HCT116 (cell line): ENCODE data around the gene SESN1. TPM values are rescaled to one million over a fixed set of nuclear protein-coding genes. Genes with fewer than 3 reads are reported as not detected.

Experiments
- ATAC-seq: fragments of 200-7000 bp; cut with Tn5 transposase; 2 replicates; pipeline ENCODE4 v1.9.1; 2020; ENCODE audit warnings: mild to moderate bottlenecking, moderate library complexity
- BruUV-seq: library from RNA; stranded (reverse); fragments of 400-500 nt; replicated peaks from 2 replicates; lab custom pipeline; 2021; lab: Mats Ljungman, UMichigan
- CTCF ChIA-PET: fragments of 300-600 bp; sonication (Branson Sonifier 250); formaldehyde crosslinking; loops from one replicate; lab custom pipeline; 2021; ENCODE audit warnings: antibody characterized with exemption; lab: Charles Lee
- POLR2A ChIA-PET: fragments of 300-600, 350-600 bp; sonication (Branson Sonifier 250); formaldehyde crosslinking; loops from one replicate; lab custom pipeline; 2021; ENCODE audit warnings: antibody characterized with exemption; lab: Charles Lee
- RAD21 ChIA-PET, 2 experiments: fragments of 300-600 bp; sonication (Branson Sonifier 250); formaldehyde crosslinking; loops; one replicate each; lab custom pipeline; 2023; ENCODE audit warnings: low total read pairs in 2 of 2; ENCODE audit not compliant: uncharacterized antibody in 2 of 2, unreplicated experiment in 2 of 2, low non-redundant PET in 1 of 2; lab: Charles Lee
- DNase-seq: peaks from one replicate; pipeline ENCODE4 v3.0.0-alpha.2; 2010; ENCODE audit warnings: low read depth, low spot score
- H2AFZ ChIP-seq: fragments of 200-600 bp; shearing (Covaris generic), sonication (generic); 2 replicates; pipeline ENCODE4 v1.6.1; 2017; ENCODE audit warnings: low read depth, mixed run types, mixed read lengths, antibody characterized with exemption, low read length; ENCODE audit not compliant: poor library complexity, severe bottlenecking
- H3K27ac ChIP-seq: 2 replicates; pipeline ENCODE4 v1.5.1; 2012; ENCODE audit warnings: low read depth, low read length
- H3K27me3 ChIP-seq: fragments of 200-600 bp; sonication (generic); 2 replicates; pipeline ENCODE4 v1.6.1; 2016; ENCODE audit warnings: mixed run types, low read length, mixed read lengths; ENCODE audit not compliant: insufficient read depth
- H3K36me3 ChIP-seq, 2 experiments: fragments of 200-500 bp in 1 of 2; fragments of 200-600 bp in 1 of 2; sonication (Bioruptor generic) in 1 of 2; sonication (generic) in 1 of 2; 2 replicates each; pipeline versions ENCODE4 v1.5.1 to v1.6.1; 2014 to 2016; ENCODE audit warnings: low read length in 2 of 2, inconsistent platforms in 1 of 2, mixed read lengths in 1 of 2, mixed run types in 1 of 2; ENCODE audit not compliant: insufficient read depth in 2 of 2, control insufficient read depth in 1 of 2
- H3K4me1 ChIP-seq, 2 experiments: fragments of 200-600 bp in 1 of 2; sonication (generic) in 1 of 2; 2 replicates each; pipeline versions ENCODE4 v1.5.1 to v1.6.1; 2012 to 2017; ENCODE audit warnings: low read length in 2 of 2, inconsistent platforms in 1 of 2, mild to moderate bottlenecking in 1 of 2, mixed read lengths in 1 of 2, mixed run types in 1 of 2, moderate library complexity in 1 of 2; ENCODE audit not compliant: insufficient read depth in 2 of 2, control insufficient read depth in 1 of 2
- H3K4me2 ChIP-seq: fragments of 200-600 bp; sonication (generic); 2 replicates; pipeline ENCODE4 v1.6.1; 2017; ENCODE audit warnings: mixed run types, low read length, mixed read lengths
- H3K4me3 ChIP-seq, 2 experiments: fragments of 200-600 bp in 1 of 2; sonication (generic) in 1 of 2; replicated peaks in 1 of 2; 2 replicates each; pipeline ENCODE4 v1.5.1; 2011 to 2016; ENCODE audit warnings: low read length in 2 of 2, control low read depth in 1 of 2, low read depth in 1 of 2, mild to moderate bottlenecking in 1 of 2, mixed read lengths in 1 of 2, mixed run types in 1 of 2
- H3K79me2 ChIP-seq: fragments of 200-600 bp; sonication (generic); 2 replicates; pipeline ENCODE4 v1.6.1; 2017; ENCODE audit warnings: mild to moderate bottlenecking, mixed run types, low read length, moderate library complexity, mixed read lengths; ENCODE audit not compliant: insufficient read depth
- H3K9ac ChIP-seq: fragments of 200-600 bp; sonication (generic); 2 replicates; pipeline ENCODE4 v1.6.1; 2016; ENCODE audit warnings: low read length, mixed read lengths
- H3K9me2 ChIP-seq: fragments of 200-600 bp; sonication (generic), shearing (Covaris generic); 2 replicates; pipeline ENCODE4 v1.6.1; 2017; ENCODE audit warnings: mixed run types, mild to moderate bottlenecking, moderate library complexity; ENCODE audit not compliant: insufficient read depth
- H3K9me3 ChIP-seq, 2 experiments: fragments of 200-500 bp in 1 of 2; fragments of 200-600 bp in 1 of 2; sonication (Bioruptor generic) in 1 of 2; sonication (generic) in 1 of 2; 2 replicates each; pipeline ENCODE4 v1.6.1; 2014 to 2017; ENCODE audit warnings: low read length in 2 of 2, mixed read lengths in 2 of 2, inconsistent platforms in 1 of 2, low read depth in 1 of 2, mild to moderate bottlenecking in 1 of 2, mixed run types in 1 of 2, moderate library complexity in 1 of 2; ENCODE audit not compliant: control insufficient read depth in 1 of 2, insufficient read depth in 1 of 2
- H4K20me1 ChIP-seq: fragments of 200-600 bp; sonication (generic), shearing (Covaris generic); 2 replicates; pipeline ENCODE4 v1.6.1; 2017; ENCODE audit warnings: mixed run types, mild to moderate bottlenecking, moderate library complexity; ENCODE audit not compliant: insufficient read depth
- CBX3 ChIP-seq: IDR thresholded peaks from 2 replicates; pipeline ENCODE4 v1.6.1; 2012; ENCODE audit warnings: low read depth
- CTCF ChIP-seq, 3 experiments: fragments of 200-600 bp in 1 of 3; sonication (generic) in 1 of 3; IDR thresholded peaks in 2 of 3; conservative IDR thresholded peaks in 1 of 3; 2 replicates each; pipeline ENCODE4 v1.5.1; 2012 to 2017; ENCODE audit warnings: low read depth in 2 of 3, low read length in 2 of 3, antibody characterized with exemption in 1 of 3, borderline replicate concordance in 1 of 3, control low read depth in 1 of 3, mild to moderate bottlenecking in 1 of 3, mixed read lengths in 1 of 3, mixed run types in 1 of 3, moderate library complexity in 1 of 3; ENCODE audit not compliant: insufficient read depth in 1 of 3
- EGR1 ChIP-seq: IDR thresholded peaks from 2 replicates; pipeline ENCODE4 v1.6.1; 2012; ENCODE audit warnings: low read depth
- FOSL1 ChIP-seq: IDR thresholded peaks from 2 replicates; pipeline ENCODE4 v1.6.1; 2012; ENCODE audit warnings: low read depth
- MAX ChIP-seq: IDR thresholded peaks from 2 replicates; pipeline ENCODE4 v1.6.1; 2012
- POLR2A ChIP-seq: IDR thresholded peaks from 2 replicates; pipeline ENCODE4 v1.7.0; 2011; ENCODE audit warnings: borderline replicate concordance; ENCODE audit not compliant: insufficient read depth, insufficient read length; ENCODE audit errors: extremely low read depth
- RAD21 ChIP-seq: IDR thresholded peaks from 2 replicates; pipeline ENCODE4 v1.6.1; 2012; ENCODE audit warnings: low read depth, mild to moderate bottlenecking
- REST ChIP-seq: IDR thresholded peaks from 2 replicates; pipeline ENCODE4 v1.6.1; 2012; ENCODE audit warnings: low read depth
- SP1 ChIP-seq: IDR thresholded peaks from 2 replicates; pipeline ENCODE4 v1.6.1; 2012; ENCODE audit warnings: low read depth
- SRF ChIP-seq: IDR thresholded peaks from 2 replicates; pipeline ENCODE4 v1.6.1; 2012; ENCODE audit warnings: low read depth
- YY1 ChIP-seq: IDR thresholded peaks from 2 replicates; pipeline ENCODE4 v1.6.1; 2011; ENCODE audit warnings: low read length, low read depth, moderate library complexity, mild to moderate bottlenecking; ENCODE audit not compliant: insufficient replicate concordance; ENCODE audit errors: extremely low read depth
- ZNF274 ChIP-seq: fragments of 200-500 bp; sonication (Bioruptor generic); IDR thresholded peaks from 2 replicates; pipeline ENCODE4 v1.6.1; 2014; ENCODE audit warnings: mild to moderate bottlenecking, low read depth, low read length, inconsistent platforms
- intact Hi-C: fragments of 100-400 bp; cut with micrococcal nuclease; formaldehyde crosslinking; loops from 2 replicates; pipeline ENCODE4 v1.10.0; 2022
- total RNA-seq: library from RNA; stranded (reverse); gene quantifications from one replicate; pipeline ENCODE4 v1.2.1, GENCODE V29; 2021; ENCODE audit not compliant: unreplicated experiment

Gene SESN1
- total RNA-seq, 1 experiment from 2014 or later = 9.3 TPM

- Histone ChIP-seq H3K4me3 (no peak overlapping the region), H4K20me1 (no peaks in the 10 kb centered on the region), H3K79me2 (no peaks in the 10 kb centered on the region), H3K9ac (no peak overlapping the region), H3K4me1 (no peaks in the 10 kb centered on the region), H3K9me2 (no peaks in the 10 kb centered on the region), H3K4me2 (no peak overlapping the region)
- RAD21 ChIA-PET = no interaction called here
- TF ChIP-seq REST = no peak
- no peak for TF ChIP-seq SRF
- TF ChIP-seq SP1 = no peak
- TF ChIP-seq EGR1 = no peak
- no peak for TF ChIP-seq CBX3
- TF ChIP-seq MAX = no peak
- no peak for TF ChIP-seq POLR2A
- no peak for TF ChIP-seq YY1
- TF ChIP-seq ZNF274 = no peak
- TF ChIP-seq CTCF (IDR thresholded peaks at IDR 0.05 in 2 of 3, conservative IDR thresholded peaks at IDR 0.05 in 1 of 3; ENCODE audit: borderline replicate concordance in 1 of 3, insufficient read depth in 1 of 3, low read depth in 2 of 3, low read length in 2 of 3) = no peak
- TF ChIP-seq FOSL1 = no peak
- no peak for TF ChIP-seq RAD21
- TF ChIP-seq, all 23 proteins: peak for 0
- Histone ChIP-seq H3K27ac (no peak overlapping the region), H3K9me3 (no peaks in the 10 kb centered on the region), H3K27me3 (no peaks in the 10 kb centered on the region), H2AFZ (no peak overlapping the region), H3K36me3 (no peaks in the 10 kb centered on the region)
- intact Hi-C loops = no loop called here
- no TSS peak for BruUV-seq
- ChIA-PET CTCF (no interaction called here), POLR2A (no interaction called here)
- DNase-seq (no peak), ATAC-seq (no peak)
These were observed 135.5 kb downstream of the SESN1 start for GRCh38 chr6:108958900-108959770.
